LNCAP (cell line): ENCODE results near the gene ARHGAP4.

Source experiments
- CTCF ChIP-seq: fragments of 450-650 bp; IDR thresholded peaks from 2 replicates; pipeline ENCODE4 v1.5.1; 2017; ENCODE audit warnings: mild to moderate bottlenecking

Gene ARHGAP4

GRCh38 chrX:153909980-153910360 is 16.1 kb downstream of the ARHGAP4 start:
- TF ChIP-seq CTCF, result no peak

- TF ChIP-seq CTCF, result no peak
These were observed 16.8 kb downstream of the ARHGAP4 start for GRCh38 chrX:153909024-153909979.

GRCh38 chrX:153908219-153908860 is 17.7 kb downstream of the ARHGAP4 start:
- no peak for TF ChIP-seq CTCF

GRCh38 chrX:153907456-153907855 is 18.6 kb downstream of the ARHGAP4 start:
- TF ChIP-seq CTCF, result no peak

- TF ChIP-seq CTCF, result no peak
These were observed 19.7 kb downstream of the ARHGAP4 start for GRCh38 chrX:153906126-153906917.

- no peak for TF ChIP-seq CTCF
These were observed 20.5 kb downstream of the ARHGAP4 start for GRCh38 chrX:153905481-153906095.
